GM18508 (cell line): ENCODE data around the gene AANAT.

Experiments
- ATAC-seq: cut with Tn5 transposase; IDR thresholded peaks from one replicate; pipeline ENCODE4 v1.9.1; 2021; ENCODE audit warnings: moderate number of reproducible peaks; ENCODE audit not compliant: insufficient read depth, unreplicated experiment

The AANAT gene

GRCh38 chr17:76467366-76467765 is at the start of gene AANAT:
Gene AANAT (plus strand): TSS chr17:76467603. CDS start chr17:76468747, 1,144 bp downstream.
- no peak for ATAC-seq

GRCh38 chr17:76419576-76420260 is 47.7 kb upstream of the AANAT start:
- no peak for ATAC-seq

GRCh38 chr17:76420356-76421043 is 46.9 kb upstream of the AANAT start:
- ATAC-seq: no peak

GRCh38 chr17:76421044-76421407 is 46.4 kb upstream of the AANAT start:
- no peak for ATAC-seq

GRCh38 chr17:76422406-76422805 is 45.0 kb upstream of the AANAT start:
- ATAC-seq: no peak

GRCh38 chr17:76422860-76423259 is 44.5 kb upstream of the AANAT start:
- no peak for ATAC-seq

- no peak for ATAC-seq
These were observed 40.5 kb upstream of the AANAT start for GRCh38 chr17:76426853-76427252.

GRCh38 chr17:76427501-76428231 is 39.7 kb upstream of the AANAT start:
- no peak for ATAC-seq

GRCh38 chr17:76428511-76428910 is 38.9 kb upstream of the AANAT start:
- no peak for ATAC-seq

GRCh38 chr17:76431509-76431908 is 35.9 kb upstream of the AANAT start:
- ATAC-seq: no peak

GRCh38 chr17:76432004-76432403 is 35.4 kb upstream of the AANAT start:
- no peak for ATAC-seq

- no peak for ATAC-seq
These were observed 34.6 kb upstream of the AANAT start for GRCh38 chr17:76432712-76433336.

GRCh38 chr17:76433693-76434092 is 33.7 kb upstream of the AANAT start:
- ATAC-seq: no peak

- no peak for ATAC-seq
These were observed 32.5 kb upstream of the AANAT start for GRCh38 chr17:76434870-76435269.

- no peak for ATAC-seq
These were observed 31.7 kb upstream of the AANAT start for GRCh38 chr17:76435751-76436150.

- ATAC-seq: no peak
These were observed 29.7 kb upstream of the AANAT start for GRCh38 chr17:76437467-76438402.

- ATAC-seq: no peak
These were observed 28.5 kb upstream of the AANAT start for GRCh38 chr17:76438906-76439305.

GRCh38 chr17:76439314-76439928 is 28.0 kb upstream of the AANAT start:
- ATAC-seq: no peak

GRCh38 chr17:76440751-76441362 is 26.5 kb upstream of the AANAT start:
- no peak for ATAC-seq
